ENCODE measurements around the gene GMEB2.
"Not testable (repeated sequence)": the region's sequence is repeated elsewhere in the genome, so short reads cannot be mapped to it uniquely, and the experiment has no call there.

GMEB2 gene

GRCh38 chr20:63610581-63611435, 16.1 kb downstream of the GMEB2 start:
- no peak for DNase-seq

- DNase-seq = no peak
Measured at GRCh38 chr20:63606686-63607085, 20.2 kb downstream of the GMEB2 start.

GRCh38 chr20:63602321-63602720, 24.6 kb downstream of the GMEB2 start:
- no peak for DNase-seq

GRCh38 chr20:63601679-63602078, 25.2 kb downstream of the GMEB2 start:
- DNase-seq = not testable (repeated sequence)

GRCh38 chr20:63599396-63600050, 27.4 kb downstream of the GMEB2 start:
- DNase-seq = no peak

- no peak for DNase-seq
Measured at GRCh38 chr20:63598479-63599395, 28.2 kb downstream of the GMEB2 start.

- DNase-seq = no peak
Measured at GRCh38 chr20:63597651-63598478, 29.0 kb downstream of the GMEB2 start.

GRCh38 chr20:63596423-63596822, 30.5 kb downstream of the GMEB2 start:
- DNase-seq = no peak

- no peak for DNase-seq
Measured at GRCh38 chr20:63595416-63596127, 31.3 kb downstream of the GMEB2 start.

- no peak for DNase-seq
Measured at GRCh38 chr20:63594043-63594561, 32.8 kb downstream of the GMEB2 start.

GRCh38 chr20:63592661-63593060, 34.2 kb downstream of the GMEB2 start:
- DNase-seq = no peak

GRCh38 chr20:63591786-63592355, 35.0 kb downstream of the GMEB2 start:
- DNase-seq = no peak

- no peak for DNase-seq
Measured at GRCh38 chr20:63591147-63591533, 35.8 kb downstream of the GMEB2 start.

- DNase-seq = no peak
Measured at GRCh38 chr20:63590218-63591146, 36.4 kb downstream of the GMEB2 start.

GRCh38 chr20:63589261-63590217, 37.4 kb downstream of the GMEB2 start:
- no peak for DNase-seq

GRCh38 chr20:63588641-63589041, 38.3 kb downstream of the GMEB2 start:
- no peak for DNase-seq

GRCh38 chr20:63587776-63588591, 38.9 kb downstream of the GMEB2 start:
- no peak for DNase-seq

GRCh38 chr20:63587256-63587655, 39.6 kb downstream of the GMEB2 start:
- DNase-seq = no peak
